ENCODE data around the gene MEIOB.
"Not testable (repeated sequence)": the region's sequence is repeated elsewhere in the genome, so short reads cannot be mapped to it uniquely, and the experiment has no call there.

Gene MEIOB

GRCh38 chr16:1877804-1878203, 5.8 kb upstream of the MEIOB start:
- DNase-seq (ENCODE audit: low read depth in 2 of 2) = no peak

GRCh38 chr16:1877089-1877488, 5.1 kb upstream of the MEIOB start:
- DNase-seq (ENCODE audit: low read depth in 2 of 2) = no peak

GRCh38 chr16:1876468-1876867, 4.5 kb upstream of the MEIOB start:
- no peak for DNase-seq (ENCODE audit: low read depth in 2 of 2)

GRCh38 chr16:1876066-1876465, 4.1 kb upstream of the MEIOB start:
- DNase-seq (ENCODE audit: low read depth in 2 of 2) = not testable (repeated sequence)

GRCh38 chr16:1874854-1875253, 2.9 kb upstream of the MEIOB start:
- no peak for DNase-seq (ENCODE audit: low read depth in 2 of 2)

- no peak for DNase-seq (ENCODE audit: low read depth in 2 of 2)
These were observed 1.4 kb downstream of the MEIOB start for GRCh38 chr16:1870365-1871082.

GRCh38 chr16:1865902-1866690, 5.9 kb downstream of the MEIOB start:
- DNase-seq (ENCODE audit: low read depth in 2 of 2) = no peak

GRCh38 chr16:1863681-1864460, 8.1 kb downstream of the MEIOB start:
- no peak for DNase-seq (ENCODE audit: low read depth in 2 of 2)

GRCh38 chr16:1862394-1862793, 9.6 kb downstream of the MEIOB start:
- DNase-seq (ENCODE audit: low read depth in 2 of 2) = no peak

GRCh38 chr16:1861730-1862129, 10.2 kb downstream of the MEIOB start:
- DNase-seq (ENCODE audit: low read depth in 2 of 2) = no peak

- DNase-seq (ENCODE audit: low read depth in 2 of 2) = no peak
These were observed 12.3 kb downstream of the MEIOB start for GRCh38 chr16:1859650-1860049.

- no peak for DNase-seq (ENCODE audit: low read depth in 2 of 2)
These were observed 13.6 kb downstream of the MEIOB start for GRCh38 chr16:1858189-1858865.

- DNase-seq (ENCODE audit: low read depth in 2 of 2) = no peak
These were observed 14.4 kb downstream of the MEIOB start for GRCh38 chr16:1857433-1858097.

GRCh38 chr16:1851793-1852192, 20.2 kb downstream of the MEIOB start:
- DNase-seq (ENCODE audit: low read depth in 2 of 2) = no peak

GRCh38 chr16:1850981-1851380, 21.0 kb downstream of the MEIOB start:
- DNase-seq (ENCODE audit: low read depth in 2 of 2) = no peak

- DNase-seq (ENCODE audit: low read depth in 2 of 2) = no peak
These were observed 25.5 kb downstream of the MEIOB start for GRCh38 chr16:1846416-1846815.

- DNase-seq (ENCODE audit: low read depth in 2 of 2) = no peak
These were observed 26.0 kb downstream of the MEIOB start for GRCh38 chr16:1845985-1846384.

- no peak for DNase-seq (ENCODE audit: low read depth in 2 of 2)
These were observed 32.4 kb downstream of the MEIOB start for GRCh38 chr16:1839554-1839953.

GRCh38 chr16:1834096-1834495, 37.9 kb downstream of the MEIOB start:
- no peak for DNase-seq (ENCODE audit: low read depth in 2 of 2)

- no peak for DNase-seq (ENCODE audit: low read depth in 2 of 2)
These were observed 39.0 kb downstream of the MEIOB start for GRCh38 chr16:1832838-1833454.

Data from stimulated activated CD8-positive, alpha-beta memory T cell treated with anti-CD3 and anti-CD28 coated beads, Interleukin-2, amount 100 ng/mL, for 1 hour (primary cell).